H1 (cell line): ENCODE measurements around the gene OR1K1. TPM values are rescaled to one million over a fixed set of nuclear protein-coding genes. Genes with fewer than 3 reads are reported as not detected.

Experiments used
- CTCF ChIA-PET: fragments of 300-600 bp; sonication (Branson Sonifier 250); formaldehyde crosslinking; loops from one replicate; lab custom pipeline; 2021; ENCODE audit not compliant: partially characterized antibody; lab: Charles Lee
- POLR2A ChIA-PET: fragments of 300-600 bp; sonication (Branson Sonifier 250); formaldehyde crosslinking; loops from one replicate; lab custom pipeline; 2021; ENCODE audit warnings: inconsistent platforms; ENCODE audit not compliant: partially characterized antibody; lab: Charles Lee
- DNase-seq, 2 experiments: peaks; one replicate each; pipeline versions ENCODE4 v3.0.0 to v3.0.0-alpha.2; 2010 to 2022; ENCODE audit warnings: low spot score in 2 of 2, low read depth in 1 of 2, mixed read lengths in 1 of 2
- FAIRE-seq: peaks from 2 replicates; lab custom pipeline; 2011; peaks lifted over from hg19 to GRCh38; lab: Jason Lieb, UNC
- H2AFZ ChIP-seq: 2 replicates; pipeline ENCODE4 v1.8.1; 2012; ENCODE audit warnings: low read length, inconsistent platforms
- H2AK5ac ChIP-seq: 2 replicates; pipeline ENCODE4 v1.6.1; 2013; ENCODE audit warnings: low read depth, low read length
- H2BK120ac ChIP-seq: replicated peaks from 2 replicates; pipeline ENCODE3; 2013; ENCODE audit warnings: low read depth, low read length, inconsistent platforms
- H2BK12ac ChIP-seq: 2 replicates; pipeline ENCODE4 v1.6.1; 2013; ENCODE audit warnings: low read depth, low read length
- H2BK15ac ChIP-seq: 2 replicates; pipeline ENCODE4 v1.6.1; 2013; ENCODE audit warnings: low read length
- H2BK20ac ChIP-seq: 2 replicates; pipeline ENCODE4 v1.6.1; 2013; ENCODE audit warnings: low read length
- H2BK5ac ChIP-seq: 2 replicates; pipeline ENCODE4 v1.6.1; 2013; ENCODE audit warnings: low read depth, low read length
- H3K14ac ChIP-seq: 2 replicates; pipeline ENCODE4 v1.6.1; 2013; ENCODE audit warnings: inconsistent platforms; ENCODE audit not compliant: insufficient read length
- H3K18ac ChIP-seq: 2 replicates; pipeline ENCODE4 v1.6.1; 2013; ENCODE audit warnings: low read length; ENCODE audit errors: extremely low read depth
- H3K23ac ChIP-seq: 2 replicates; pipeline ENCODE4 v1.6.1; 2013; ENCODE audit warnings: inconsistent platforms; ENCODE audit not compliant: insufficient read length
- H3K23me2 ChIP-seq: 2 replicates; pipeline ENCODE4 v1.6.1; 2013; ENCODE audit warnings: low read depth, low read length
- H3K27ac ChIP-seq: 2 replicates; pipeline ENCODE4 v1.6.1; 2011; ENCODE audit warnings: low read depth, low read length, inconsistent platforms
- H3K27me3 ChIP-seq, 4 experiments: replicated peaks in 1 of 4; 1 replicate in 1 of 4; 2 replicates in 3 of 4; pipeline versions ENCODE4 v1.6.1 to v1.8.1; 2011 to 2013; ENCODE audit warnings: low read length in 3 of 4, mild to moderate bottlenecking in 3 of 4, inconsistent platforms in 2 of 4, mixed read lengths in 2 of 4, moderate library complexity in 1 of 4; ENCODE audit not compliant: control insufficient read depth in 3 of 4, insufficient read depth in 3 of 4; ENCODE audit errors: extremely low read depth in 1 of 4
- H3K36me3 ChIP-seq, 4 experiments: 2 replicates each; pipeline versions ENCODE4 v1.6.1 to v1.8.1; 2011 to 2013; ENCODE audit warnings: mild to moderate bottlenecking in 4 of 4, low read length in 3 of 4, moderate library complexity in 2 of 4, control low read depth in 1 of 4, inconsistent platforms in 1 of 4; ENCODE audit not compliant: insufficient read depth in 4 of 4, control insufficient read depth in 2 of 4
- H3K4ac ChIP-seq: replicated peaks from 2 replicates; pipeline ENCODE3; 2013; ENCODE audit warnings: low read length, low read depth, mixed read lengths, inconsistent platforms; ENCODE audit not compliant: insufficient read length
- H3K4me1 ChIP-seq, 4 experiments: replicated peaks in 1 of 4; 1 replicate in 1 of 4; 2 replicates in 3 of 4; pipeline versions ENCODE4 v1.6.1 to v1.8.1; 2011 to 2013; ENCODE audit warnings: low read length in 3 of 4, inconsistent platforms in 2 of 4, mixed read lengths in 1 of 4; ENCODE audit not compliant: insufficient read depth in 4 of 4, control insufficient read depth in 3 of 4
- H3K4me2 ChIP-seq, 2 experiments: 2 replicates each; pipeline versions ENCODE4 v1.6.1 to v1.8.1; 2011 to 2013; ENCODE audit warnings: low read depth in 2 of 2, low read length in 2 of 2, control low read depth in 1 of 2, inconsistent platforms in 1 of 2, mild to moderate bottlenecking in 1 of 2; ENCODE audit not compliant: insufficient read depth in 1 of 2
- H3K4me3 ChIP-seq, 4 experiments: fragments of 200-600, 300-600 bp in 1 of 4; sonication (generic), shearing (Covaris generic), sonication (Bioruptor Twin) in 1 of 4; 2 replicates each; pipeline versions ENCODE4 v1.5.1 to v1.8.1; 2011 to 2016; ENCODE audit warnings: low read length in 4 of 4, low read depth in 3 of 4, control low read depth in 2 of 4, inconsistent platforms in 2 of 4, mild to moderate bottlenecking in 2 of 4, mixed read lengths in 1 of 4, moderate library complexity in 1 of 4; ENCODE audit not compliant: insufficient read depth in 2 of 4; ENCODE audit errors: extremely low read depth in 1 of 4
- H3K56ac ChIP-seq: replicated peaks from 2 replicates; pipeline ENCODE3; 2013; ENCODE audit warnings: low read depth, mild to moderate bottlenecking, mixed read lengths, low read length, inconsistent platforms; ENCODE audit not compliant: insufficient read length
- H3K79me1 ChIP-seq: 2 replicates; pipeline ENCODE4 v1.6.1; 2013; ENCODE audit warnings: low read depth, low read length, control low read depth
- H3K79me2 ChIP-seq, 2 experiments: 2 replicates each; pipeline versions ENCODE4 v1.6.1 to v1.8.1; 2012 to 2013; ENCODE audit warnings: low read length in 2 of 2, mild to moderate bottlenecking in 2 of 2, inconsistent platforms in 1 of 2; ENCODE audit not compliant: insufficient read depth in 2 of 2, control insufficient read depth in 1 of 2
- H3K9ac ChIP-seq, 4 experiments: replicated peaks in 1 of 4; 1 replicate in 1 of 4; 2 replicates in 3 of 4; pipeline versions ENCODE4 v1.6.1 to v1.8.1; 2011 to 2013; ENCODE audit warnings: low read depth in 3 of 4, low read length in 3 of 4, control low read depth in 2 of 4, mild to moderate bottlenecking in 2 of 4, moderate library complexity in 2 of 4, inconsistent platforms in 1 of 4; ENCODE audit errors: extremely low read depth in 1 of 4
- H3K9me3 ChIP-seq, 2 experiments: 2 replicates each; pipeline versions ENCODE4 v1.6.1 to v1.8.1; 2012 to 2013; ENCODE audit warnings: mild to moderate bottlenecking in 2 of 2, moderate library complexity in 2 of 2, control low read depth in 1 of 2, inconsistent platforms in 1 of 2, low read depth in 1 of 2, low read length in 1 of 2, mixed read lengths in 1 of 2; ENCODE audit not compliant: insufficient read depth in 2 of 2
- H4K20me1 ChIP-seq, 2 experiments: replicated peaks in 1 of 2; 2 replicates each; pipeline versions ENCODE3 to v1.8.1; 2011 to 2013; ENCODE audit warnings: inconsistent platforms in 2 of 2, low read length in 2 of 2, mild to moderate bottlenecking in 1 of 2; ENCODE audit not compliant: insufficient read depth in 2 of 2, control insufficient read depth in 1 of 2
- H4K5ac ChIP-seq: 2 replicates; pipeline ENCODE4 v1.6.1; 2013; ENCODE audit warnings: low read length, low read depth, mixed read lengths, inconsistent platforms; ENCODE audit not compliant: insufficient read length
- H4K8ac ChIP-seq: 2 replicates; pipeline ENCODE4 v1.8.0; 2013; ENCODE audit warnings: mild to moderate bottlenecking, moderate library complexity, low read length, inconsistent platforms; ENCODE audit not compliant: insufficient read depth; ENCODE audit errors: extremely low read depth
- H4K91ac ChIP-seq: replicated peaks from 2 replicates; pipeline ENCODE3; 2013; ENCODE audit warnings: low read length, mixed read lengths, inconsistent platforms; ENCODE audit not compliant: insufficient read length
- BRCA1 ChIP-seq: IDR thresholded peaks from 2 replicates; pipeline ENCODE4 v1.6.1; 2012; ENCODE audit warnings: low read depth, low read length, improper control_type of control experiment
- CHD1 ChIP-seq: IDR thresholded peaks from 2 replicates; pipeline ENCODE4 v1.6.1; 2012; ENCODE audit warnings: low read depth, low read length, improper control_type of control experiment
- EP300 ChIP-seq, 2 experiments: IDR thresholded peaks; 1 replicate in 1 of 2; 2 replicates in 1 of 2; pipeline ENCODE4 v1.6.1; 2011 to 2012; ENCODE audit warnings: low read depth in 2 of 2, low read length in 2 of 2, mild to moderate bottlenecking in 2 of 2, borderline replicate concordance in 1 of 2, inconsistent platforms in 1 of 2, moderate library complexity in 1 of 2
- GTF2F1 ChIP-seq: IDR thresholded peaks from 2 replicates; pipeline ENCODE4 v1.6.1; 2012; ENCODE audit warnings: low read depth, low read length, improper control_type of control experiment, borderline replicate concordance
- KDM1A ChIP-seq: fragments of 200-600, 300-600 bp; sonication (generic); IDR thresholded peaks from 2 replicates; pipeline ENCODE4 v1.7.1; 2016; ENCODE audit warnings: mild to moderate bottlenecking, low read length, borderline replicate concordance
- KDM4A ChIP-seq: IDR thresholded peaks from one replicate; pipeline ENCODE4 v1.7.1; 2012; ENCODE audit warnings: low read depth, mild to moderate bottlenecking, moderate library complexity, low read length, inconsistent platforms; ENCODE audit not compliant: severe bottlenecking
- PHF8 ChIP-seq: fragments of 200-600 bp; sonication (generic); conservative IDR thresholded peaks from 2 replicates; pipeline ENCODE4 v1.7.1; 2012; ENCODE audit warnings: low read depth, mild to moderate bottlenecking, inconsistent platforms, low read length, moderate library complexity
- POLR2A ChIP-seq, 2 experiments: IDR thresholded peaks; 1 replicate in 1 of 2; 2 replicates in 1 of 2; pipeline ENCODE4 v1.6.1; 2011; ENCODE audit warnings: low read depth in 2 of 2, low read length in 2 of 2, mild to moderate bottlenecking in 2 of 2; ENCODE audit errors: control extremely low read depth in 1 of 2
- POU5F1 ChIP-seq: IDR thresholded peaks from 2 replicates; pipeline ENCODE4 v1.6.1; 2011; ENCODE audit warnings: low read depth, mild to moderate bottlenecking, low read length, moderate library complexity
- RNF2 ChIP-seq: fragments of 200-900, 300-1000 bp; sonication (generic); IDR thresholded peaks from 2 replicates; pipeline ENCODE4 v1.7.1; 2016; ENCODE audit warnings: borderline replicate concordance, low read depth, mild to moderate bottlenecking, antibody characterized with exemption, low read length; ENCODE audit not compliant: poor library complexity, severe bottlenecking; ENCODE audit errors: missing control alignments
- SIX5 ChIP-seq: IDR thresholded peaks from 2 replicates; pipeline ENCODE4 v1.6.1; 2011; ENCODE audit warnings: mild to moderate bottlenecking, low read depth, low read length
- SP2 ChIP-seq: IDR thresholded peaks from 2 replicates; pipeline ENCODE4 v1.6.1; 2012; ENCODE audit warnings: mild to moderate bottlenecking, low read length, inconsistent platforms
- SP4 ChIP-seq: IDR thresholded peaks from 2 replicates; pipeline ENCODE4 v1.6.1; 2012; ENCODE audit warnings: low read length, inconsistent platforms
- TCF12 ChIP-seq: IDR thresholded peaks from 2 replicates; pipeline ENCODE4 v1.6.1; 2011; ENCODE audit warnings: low read depth, mild to moderate bottlenecking, low read length
- YY1 ChIP-seq: IDR thresholded peaks from 2 replicates; pipeline ENCODE4 v1.6.1; 2011; ENCODE audit warnings: low read depth, mild to moderate bottlenecking, low read length
- WGBS, 2 experiments: shearing (Covaris generic) in 1 of 2; methylation state at CpG; one replicate each; pipeline versions ENCODE4 v1.1.6 to v1.1.7; 2013 to 2015; ENCODE audit warnings: low lambda C conversion rate in 2 of 2, mixed read lengths in 2 of 2, inconsistent platforms in 1 of 2, low coverage in 1 of 2, missing lambda C conversion rate in 1 of 2; ENCODE audit not compliant: insufficient replicate concordance in 2 of 2, insufficient coverage in 1 of 2, insufficient read length in 1 of 2; ENCODE audit errors: extremely low coverage in 1 of 2, missing lambda C conversion rate in 1 of 2; 5-methylcytosine and 5-hydroxymethylcytosine counted together
- polyA plus RNA-seq, 7 experiments: library from polyadenylated mRNA; depleted of rRNA in 3 of 7; stranded (reverse) in 5 of 7; unstranded in 2 of 7; fragments of >200 nt in 5 of 7; fragments of 200-250 nt in 2 of 7; gene quantifications; 1 replicate in 5 of 7; 2 replicates in 1 of 7; 4 replicates in 1 of 7; pipeline versions ENCODE4 v1.2.1 to v1.2.3, GENCODE V29; 2011 to 2013; ENCODE audit warnings: missing spikeins in 2 of 7, mixed read lengths in 2 of 7
- total RNA-seq: library from RNA; stranded (reverse); fragmentation: NEBNext Ultra II Directional; extraction: Animal tissue kit (Norgen Biotek cat#: 25700); gene quantifications from 2 replicates; pipeline ENCODE4 v1.2.1, GENCODE V29; 2021

OR1K1 gene
- total and polyA plus RNA-seq, 2 of the 8 experiments (the other 6 are each of a cell fraction or from before 2014, with no cell fraction given): not detected

DNA sequence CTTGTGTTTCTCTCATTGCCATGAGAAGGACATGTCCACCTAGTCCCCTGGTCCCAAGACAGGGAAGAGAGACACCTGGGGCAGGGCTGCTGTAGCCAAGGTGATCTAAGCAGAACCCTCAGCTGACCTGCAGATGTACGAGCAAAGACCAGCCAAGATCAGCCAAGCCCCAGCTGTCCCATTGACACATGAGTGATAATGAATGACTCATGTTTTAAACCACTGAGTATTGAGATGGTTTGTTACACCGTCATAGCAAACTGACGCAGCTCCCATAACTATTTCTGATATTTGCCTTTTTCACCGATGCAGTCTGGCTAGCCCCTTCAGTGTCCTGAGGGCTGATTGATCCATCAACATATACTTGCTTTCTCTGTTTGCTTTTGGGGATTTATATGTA is 6.7 kb downstream of the OR1K1 start:
- H3K9me3 ChIP-seq: peaks cover 29 to 31% of the 10 kb centered on the region in 2 experiments
- ChIA-PET CTCF (interaction anchor here (0.6 to 6.3 kb wide), 5 partner anchors 13 to 683 kb away, joined by 3 to 44 read pairs (median 3); no protein-coding TSS in a partner anchor), POLR2A (no interaction called here)
- no peak for TF ChIP-seq TCF12
- no peak for TF ChIP-seq BRCA1
- TF ChIP-seq KDM4A: no peak
- TF ChIP-seq POU5F1: no peak
- TF ChIP-seq YY1: no peak
- TF ChIP-seq POLR2A (IDR thresholded peaks at IDR 0.05; ENCODE audit: control extremely low read depth in 1 of 2, low read depth in 2 of 2, low read length in 2 of 2): no peak
- no peak for TF ChIP-seq SP2
- no peak for TF ChIP-seq PHF8
- no peak for TF ChIP-seq KDM1A
- TF ChIP-seq SIX5: no peak
- no peak for TF ChIP-seq CHD1
- no peak for TF ChIP-seq EP300 (IDR thresholded peaks at IDR 0.05; ENCODE audit: borderline replicate concordance in 1 of 2, low read depth in 2 of 2, low read length in 2 of 2)
- TF ChIP-seq GTF2F1: no peak
- TF ChIP-seq RNF2: no peak
- TF ChIP-seq SP4: no peak

More for the DNA sequence above, 6.7 kb downstream of the OR1K1 start:
- H3K18ac ChIP-seq: no peak overlapping the region
- H4K20me1 ChIP-seq: no peaks in the 10 kb centered on the region
- no peak overlapping the region for H2BK5ac ChIP-seq
- no peak overlapping the region for H2BK12ac ChIP-seq
- H3K27ac ChIP-seq: no peak overlapping the region
- no peaks in the 10 kb centered on the region for H3K79me1 ChIP-seq
- no peak overlapping the region for H3K4ac ChIP-seq
- no peaks in the 10 kb centered on the region for H3K79me2 ChIP-seq
- H4K91ac ChIP-seq: no peak overlapping the region
- no peaks in the 10 kb centered on the region for H3K23me2 ChIP-seq
- no peak overlapping the region for H2AFZ ChIP-seq
- FAIRE-seq (no peak), DNase-seq (no peak)
- no peak overlapping the region for H2BK15ac ChIP-seq
- no peak overlapping the region for H4K5ac ChIP-seq
- H4K8ac ChIP-seq: no peak overlapping the region
- no peaks in the 10 kb centered on the region for H3K36me3 ChIP-seq
- WGBS, 2 experiments: 95% methylated on average over 4 of the region's 4 CpGs; no CpG with 5 or more reads in 1 of the 2 experiments
- no peak overlapping the region for H3K4me2 ChIP-seq
- H2BK20ac ChIP-seq: no peak overlapping the region
- no peak overlapping the region for H3K23ac ChIP-seq
- H3K56ac ChIP-seq: no peak overlapping the region
- H3K4me3 ChIP-seq: no peak overlapping the region
- H3K14ac ChIP-seq: no peak overlapping the region
- H3K4me1 ChIP-seq: peaks cover 0 to 3% (median 2%) of the 10 kb centered on the region in 4 experiments; a peak in 4 of 7 replicates
- no peak overlapping the region for H2AK5ac ChIP-seq
- no peak overlapping the region for H3K9ac ChIP-seq
- H2BK120ac ChIP-seq: no peak overlapping the region
- no peaks in the 10 kb centered on the region for H3K27me3 ChIP-seq
